Right atrium auricular region (tissue), 2 donors: ENCODE results near the gene PDGFRB. TPM values are rescaled to one million over a fixed set of nuclear protein-coding genes. Genes with fewer than 3 reads are reported as not detected.
A peak's percentile ranks its signal among the peaks of the same experiment; 100 is the strongest.

Experiments
- DNase-seq: peaks from one replicate; pipeline ENCODE4 v3.0.0-alpha.2; 2019; ENCODE audit warnings: low spot score
- H3K27ac ChIP-seq, 2 donors: fragments of 200-600 bp; sonication (generic); 1 replicate in 1 of 2; 2 replicates in 1 of 2; pipeline ENCODE4 v1.5.1; 2016 to 2019
- H3K27me3 ChIP-seq, 2 donors: fragments of 200-600 bp; sonication (generic); one replicate each; pipeline versions ENCODE4 v1.5.1 to v1.6.0; 2017 to 2019
- H3K36me3 ChIP-seq: fragments of 200-600 bp; sonication (generic); one replicate; pipeline ENCODE4 v1.5.1; 2016
- H3K4me1 ChIP-seq, 2 donors: fragments of 200-600 bp; sonication (generic); one replicate each; pipeline versions ENCODE4 v1.5.1 to v1.6.0; 2017 to 2019
- H3K4me3 ChIP-seq, 2 donors: fragments of 200-600 bp; sonication (generic); 1 replicate in 1 of 2; 2 replicates in 1 of 2; pipeline ENCODE4 v1.5.1; 2017 to 2019; ENCODE audit warnings: mild to moderate bottlenecking in 1 of 2, moderate library complexity in 1 of 2
- H3K9me3 ChIP-seq, 2 donors: fragments of 200-600 bp; sonication (generic); one replicate each; pipeline ENCODE4 v1.5.1; 2019
- CTCF ChIP-seq, 2 donors: fragments of 200-600 bp; sonication (generic); IDR thresholded peaks; one replicate each; pipeline ENCODE4 v1.5.1; 2019; ENCODE audit warnings: antibody characterized with exemption in 2 of 2
- total RNA-seq, 2 donors: library from RNA; depleted of rRNA; stranded (reverse); fragments of >200 nt; gene quantifications; one replicate each; pipeline ENCODE4 v1.1.0, GENCODE V29; 2016

The PDGFRB gene
- total RNA-seq, 2 donors from 2014 or later, result 68.3 to 68.7 TPM

- Histone ChIP-seq H3K4me3 (no peak overlapping the region), H3K27ac (no peak overlapping the region), H3K9me3 (no peaks in the 10 kb centered on the region), H3K27me3 (no peaks in the 10 kb centered on the region), H3K36me3 (no peaks in the 10 kb centered on the region), H3K4me1 (peaks cover 0 to 3% of the 10 kb centered on the region in 2 donors)
- no peak for TF ChIP-seq CTCF (IDR thresholded peaks at IDR 0.05)
- DNase-seq, result peak; percentile 53
Measured at GRCh38 chr5:150107909-150108447, 47.7 kb downstream of the PDGFRB start.

GRCh38 chr5:150106674-150107426 lies 48.8 kb downstream of the PDGFRB start:
- peak; percentile 32 for DNase-seq
- no peaks in the 10 kb centered on the region for H3K36me3 ChIP-seq
- H3K27me3 ChIP-seq, result no peaks in the 10 kb centered on the region
- TF ChIP-seq CTCF (IDR thresholded peaks at IDR 0.05), result no peak
- no peak overlapping the region for H3K27ac ChIP-seq
- no peaks in the 10 kb centered on the region for H3K4me1 ChIP-seq
- H3K4me3 ChIP-seq, result no peak overlapping the region
- no peaks in the 10 kb centered on the region for H3K9me3 ChIP-seq

DNA sequence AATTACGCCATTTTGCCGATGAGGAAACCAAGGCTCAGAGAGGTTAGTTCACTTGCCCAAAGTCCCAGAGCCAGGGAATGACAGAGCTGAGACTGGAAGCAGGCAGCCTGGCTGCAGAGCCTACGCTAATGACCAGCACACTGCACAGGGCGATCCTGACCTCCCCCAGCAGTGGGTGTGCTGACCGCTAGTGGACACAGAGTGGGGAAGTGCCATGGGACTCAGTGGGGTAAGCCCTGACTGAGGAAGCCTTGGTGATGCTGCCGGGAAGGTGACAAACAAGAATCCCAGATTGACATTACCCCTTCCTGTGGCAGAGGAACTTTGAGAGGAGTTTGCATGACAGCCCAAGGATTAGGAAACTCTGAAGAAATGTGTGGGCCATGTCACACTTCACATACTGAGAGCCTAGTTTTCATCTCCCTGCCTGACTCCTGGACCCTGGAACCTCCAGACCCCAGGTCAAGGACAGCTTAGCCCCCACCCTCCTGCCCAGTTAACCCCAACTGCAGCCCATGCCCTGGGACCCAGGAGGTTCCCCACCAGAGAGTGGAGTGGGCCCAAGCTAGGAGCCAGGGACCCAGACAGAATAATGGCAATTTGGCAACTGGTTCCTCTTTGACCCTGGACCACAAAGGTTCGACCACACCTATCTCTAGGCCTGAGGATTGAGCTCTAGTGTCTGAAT lies 49.6 kb downstream of the PDGFRB start:
- Histone ChIP-seq H3K36me3 (no peaks in the 10 kb centered on the region), H3K27me3 (no peaks in the 10 kb centered on the region), H3K27ac (no peak overlapping the region), H3K4me1 (no peaks in the 10 kb centered on the region), H3K9me3 (no peaks in the 10 kb centered on the region), H3K4me3 (no peak overlapping the region)
- peak; percentile 60 for DNase-seq
- no peak for TF ChIP-seq CTCF (IDR thresholded peaks at IDR 0.05)

- Histone ChIP-seq H3K27ac (no peak overlapping the region), H3K27me3 (no peaks in the 10 kb centered on the region), H3K36me3 (no peaks in the 10 kb centered on the region), H3K4me3 (no peak overlapping the region), H3K4me1 (no peaks in the 10 kb centered on the region), H3K9me3 (no peaks in the 10 kb centered on the region)
- DNase-seq, result no peak
- no peak for TF ChIP-seq CTCF (IDR thresholded peaks at IDR 0.05)
Measured at GRCh38 chr5:150104550-150104870, 51.1 kb downstream of the PDGFRB start.

DNA sequence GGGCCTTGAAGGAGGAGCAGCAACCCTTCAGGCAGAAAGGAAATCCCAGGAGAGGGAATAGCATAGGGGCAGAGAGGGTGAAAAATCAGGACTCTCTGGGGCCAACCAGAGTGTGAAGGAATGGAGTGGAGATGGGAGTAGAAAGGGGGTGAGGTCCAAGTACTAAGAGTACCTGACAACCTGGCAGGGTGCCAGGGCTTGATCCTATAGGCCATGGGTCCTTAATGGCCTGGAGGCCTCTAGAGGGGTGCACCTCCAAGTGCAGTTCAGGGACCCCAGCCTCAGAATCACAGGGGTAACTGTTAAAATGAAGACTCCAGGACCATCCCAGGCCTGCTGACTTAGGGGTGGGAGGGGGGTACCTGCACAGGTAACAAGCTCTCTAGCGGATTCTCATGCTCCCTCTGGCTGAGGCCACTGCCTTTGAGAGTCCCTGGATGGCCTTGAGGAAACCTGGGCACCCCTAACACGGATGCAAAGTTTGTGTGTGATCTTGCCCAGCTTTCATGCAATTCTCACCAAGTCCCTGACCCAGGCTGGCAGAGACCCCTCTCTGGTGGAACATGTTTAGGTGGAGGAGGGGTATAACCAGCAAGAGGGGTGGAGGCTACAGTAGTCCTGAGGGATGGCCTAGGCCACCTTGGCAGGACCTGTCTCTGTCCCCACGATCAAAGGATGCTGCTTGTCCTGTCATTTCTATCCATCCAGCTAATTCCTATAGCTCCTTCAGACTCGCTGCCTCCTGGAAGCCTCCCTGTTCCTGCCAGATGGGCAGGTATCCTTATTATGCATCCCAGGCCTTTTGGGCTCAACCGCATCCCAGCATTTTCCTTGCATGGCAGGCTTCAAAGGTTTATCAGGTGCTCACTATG lies 51.7 kb downstream of the PDGFRB start:
- Histone ChIP-seq H3K36me3 (no peaks in the 10 kb centered on the region), H3K27ac (no peak overlapping the region), H3K27me3 (no peaks in the 10 kb centered on the region), H3K4me3 (no peak overlapping the region), H3K9me3 (no peaks in the 10 kb centered on the region), H3K4me1 (no peaks in the 10 kb centered on the region)
- no peak for TF ChIP-seq CTCF (IDR thresholded peaks at IDR 0.05)
- DNase-seq, result peak; percentile 56
